GM10248 (cell line): Measurements from ENCODE around the gene ZNF33A.
"Not testable (repeated sequence)": the region's sequence is repeated elsewhere in the genome, so short reads cannot be mapped to it uniquely, and the experiment has no call there.

ENCODE experiments used
- CTCF ChIA-PET: fragments of 300-600 bp; sonication (Branson Sonifier 250); formaldehyde crosslinking; extraction: SDS; loops from one replicate; lab custom pipeline; 2021; ENCODE audit warnings: antibody characterized with exemption; lab: Yijun Ruan, JAX
- POLR2A ChIA-PET: fragments of 350-650 bp; sonication (Branson Sonifier 250); formaldehyde crosslinking; extraction: SDS; loops from one replicate; lab custom pipeline; 2020; ENCODE audit warnings: antibody characterized with exemption; lab: Yijun Ruan, JAX
- DNase-seq: peaks from one replicate; pipeline ENCODE4 v3.0.0; 2012; ENCODE audit errors: extremely low spot score
- CTCF ChIP-seq: IDR thresholded peaks from 2 replicates; pipeline ENCODE4 v1.5.1; 2012; ENCODE audit warnings: mild to moderate bottlenecking, low read depth; ENCODE audit errors: extremely low read depth, missing control alignments, control extremely low read depth

Gene ZNF33A

GRCh38 chr10:37976880-37977203 is 33.6 kb upstream of the ZNF33A start:
- TF ChIP-seq CTCF = no peak
- no peak for DNase-seq
- ChIA-PET CTCF (interaction anchor here (0.6 to 2.0 kb wide), 19 partner anchors 9 to 389 kb away, joined by 3 to 15 read pairs (median 4); partner anchors contain the start of genes ZNF33A and ZNF37A), POLR2A (no interaction called here)

- TF ChIP-seq CTCF = no peak
- no peak for DNase-seq
- ChIA-PET POLR2A (no interaction called here), CTCF (interaction anchor here (1.0 to 2.0 kb wide), 2 partner anchors 10 to 15 kb away, joined by 3 to 7 read pairs; partner anchors contain the start of gene ZNF25)
These were observed 18.8 kb upstream of the ZNF33A start for GRCh38 chr10:37991655-37992054.

DNA sequence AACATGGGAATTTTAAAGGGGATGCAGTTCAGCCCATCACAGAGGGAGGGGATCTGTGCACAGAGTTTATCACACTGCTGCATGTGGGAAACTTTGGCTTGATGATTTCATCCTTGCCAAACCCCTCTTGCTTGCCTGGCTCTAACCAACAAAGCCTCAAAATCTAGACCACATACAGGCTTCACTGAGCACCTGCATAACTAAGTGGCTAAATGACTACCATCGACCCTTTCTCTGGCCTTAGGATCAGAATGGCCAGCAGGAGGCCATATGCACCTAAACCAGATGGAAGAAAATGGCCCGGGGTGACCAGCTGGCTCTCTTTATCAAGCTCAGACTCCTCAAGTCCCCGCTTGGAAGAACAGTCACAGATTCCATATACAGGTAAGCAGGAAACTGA is 18.4 kb upstream of the ZNF33A start:
- no peak for DNase-seq
- no peak for TF ChIP-seq CTCF
- ChIA-PET POLR2A (no interaction called here), CTCF (interaction anchor here (1.0 to 2.0 kb wide), 2 partner anchors 10 to 15 kb away, joined by 3 to 7 read pairs; partner anchors contain the start of gene ZNF25)

GRCh38 chr10:37998920-37999319 is 11.6 kb upstream of the ZNF33A start:
- CTCF ChIA-PET, DNase-seq, POLR2A ChIA-PET: not testable (repeated sequence)

- DNase-seq, POLR2A ChIA-PET, CTCF ChIA-PET: not testable (repeated sequence)
These were observed 10.0 kb upstream of the ZNF33A start for GRCh38 chr10:38000474-38000873.

DNA sequence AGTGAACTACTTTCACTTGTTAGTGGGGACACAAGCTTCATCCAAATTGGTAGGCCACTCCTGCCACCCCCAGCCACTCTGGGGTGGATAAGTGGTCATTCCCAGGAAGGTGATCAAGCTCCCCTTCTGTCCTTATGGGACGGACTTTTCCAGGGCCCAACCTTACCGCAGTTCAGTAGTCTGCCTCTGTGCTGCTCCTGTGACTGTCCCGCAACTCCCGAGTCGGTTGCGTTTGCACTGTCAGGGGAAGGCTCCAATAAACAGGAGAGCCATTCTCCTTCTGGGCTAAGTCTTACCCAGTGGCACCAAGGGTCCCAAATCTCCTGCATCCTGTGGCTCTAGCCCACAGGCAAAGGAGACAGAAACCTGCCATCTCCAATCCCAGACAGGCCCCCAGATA is 7.4 kb upstream of the ZNF33A start:
- ChIA-PET CTCF (interaction anchor here (1.6 kb wide), 1 partner anchor 14 kb away, joined by 5 read pairs; no protein-coding TSS in a partner anchor), POLR2A (no interaction called here)
- no peak for TF ChIP-seq CTCF
- no peak for DNase-seq

GRCh38 chr10:38003588-38003987 is 6.9 kb upstream of the ZNF33A start:
- no peak for TF ChIP-seq CTCF
- CTCF ChIA-PET = interaction anchor here (1.6 to 1.7 kb wide), 2 partner anchors 14 to 27 kb away, joined by 5 read pairs; partner anchors contain the start of gene ZNF25
- DNase-seq = no peak
- POLR2A ChIA-PET = no interaction called here

GRCh38 chr10:38007551-38007950 is 2.9 kb upstream of the ZNF33A start:
- POLR2A ChIA-PET = no interaction called here
- no peak for TF ChIP-seq CTCF
- CTCF ChIA-PET = interaction anchor here (1.4 kb wide), 1 partner anchor 31 kb away, joined by 5 read pairs; the partner anchor contains the start of gene ZNF25
- no peak for DNase-seq
